ENCODE results near the gene PLK5.

The PLK5 gene

DNA sequence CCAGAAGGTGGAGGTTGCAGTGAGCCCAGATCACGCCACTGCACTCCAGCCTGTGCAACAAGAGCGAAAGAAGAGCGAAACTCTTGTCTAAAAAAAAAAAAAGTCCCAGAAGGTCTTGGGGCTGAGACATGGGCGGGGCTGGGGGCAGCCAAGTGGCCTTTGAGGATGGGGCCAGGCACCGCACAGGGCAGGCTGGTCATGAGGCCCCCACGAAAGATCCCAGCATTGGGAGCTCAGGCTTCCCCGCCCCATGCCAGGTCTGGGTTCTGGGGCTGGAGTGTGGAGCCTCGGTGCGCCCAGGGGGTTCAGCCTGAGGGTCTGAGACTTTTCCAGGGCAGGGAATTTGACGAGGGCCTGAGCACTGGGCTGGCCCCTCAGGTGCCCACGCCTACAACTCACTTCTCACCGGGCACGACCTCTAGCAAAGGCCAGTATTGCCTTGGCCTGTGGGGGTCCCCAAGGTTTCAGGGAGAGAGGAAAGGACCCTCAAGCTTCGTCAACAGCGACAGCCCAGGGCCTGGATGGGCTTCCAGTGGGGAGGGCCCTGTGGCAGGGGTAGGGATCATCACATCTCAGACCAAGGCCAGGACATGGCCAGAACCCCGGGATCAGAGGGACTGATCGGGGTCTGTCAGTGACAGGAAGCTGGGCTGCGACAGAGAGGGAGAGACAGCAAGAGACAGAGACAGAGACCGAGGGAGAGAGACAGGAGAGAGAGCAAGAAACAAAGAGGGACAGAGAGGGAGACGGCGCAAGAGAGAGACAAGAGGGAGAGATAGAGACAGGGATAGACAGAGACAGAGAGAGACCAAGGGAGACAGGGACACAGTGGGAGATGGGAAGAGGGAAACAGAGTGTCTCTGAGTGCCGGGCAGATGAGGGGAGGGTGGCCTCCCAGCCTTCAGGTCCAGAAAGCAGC lies 51.7 kb downstream of the PLK5 start:
- H3K79me2 ChIP-seq (ENCODE audit: insufficient read depth, low read depth): no peaks in the 10 kb centered on the region
- H3K9ac ChIP-seq: no peak overlapping the region
- H3K27me3 ChIP-seq (ENCODE audit: insufficient read depth, low read depth): peaks cover 5% of the 10 kb centered on the region; the same call in 1 of the 2 replicates
- no peak overlapping the region for H3K27ac ChIP-seq
- H4K20me1 ChIP-seq (ENCODE audit: insufficient read depth): no peaks in the 10 kb centered on the region
- H3K4me1 ChIP-seq (ENCODE audit: low read depth, poor library complexity, severe bottlenecking): peaks cover 25% of the 10 kb centered on the region
- no peak overlapping the region for H3K4me2 ChIP-seq
- H3K36me3 ChIP-seq (ENCODE audit: insufficient read depth): no peaks in the 10 kb centered on the region
- no peak overlapping the region for H3K4me3 ChIP-seq (IDR thresholded peaks at IDR 0.05; ENCODE audit: insufficient read depth, low read depth, low read length)
- TF ChIP-seq, protein P1, sequence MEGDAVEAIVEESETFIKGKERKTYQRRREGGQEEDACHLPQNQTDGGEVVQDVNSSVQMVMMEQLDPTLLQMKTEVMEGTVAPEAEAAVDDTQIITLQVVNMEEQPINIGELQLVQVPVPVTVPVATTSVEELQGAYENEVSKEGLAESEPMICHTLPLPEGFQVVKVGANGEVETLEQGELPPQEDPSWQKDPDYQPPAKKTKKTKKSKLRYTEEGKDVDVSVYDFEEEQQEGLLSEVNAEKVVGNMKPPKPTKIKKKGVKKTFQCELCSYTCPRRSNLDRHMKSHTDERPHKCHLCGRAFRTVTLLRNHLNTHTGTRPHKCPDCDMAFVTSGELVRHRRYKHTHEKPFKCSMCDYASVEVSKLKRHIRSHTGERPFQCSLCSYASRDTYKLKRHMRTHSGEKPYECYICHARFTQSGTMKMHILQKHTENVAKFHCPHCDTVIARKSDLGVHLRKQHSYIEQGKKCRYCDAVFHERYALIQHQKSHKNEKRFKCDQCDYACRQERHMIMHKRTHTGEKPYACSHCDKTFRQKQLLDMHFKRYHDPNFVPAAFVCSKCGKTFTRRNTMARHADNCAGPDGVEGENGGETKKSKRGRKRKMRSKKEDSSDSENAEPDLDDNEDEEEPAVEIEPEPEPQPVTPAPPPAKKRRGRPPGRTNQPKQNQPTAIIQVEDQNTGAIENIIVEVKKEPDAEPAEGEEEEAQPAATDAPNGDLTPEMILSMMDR (conservative IDR thresholded peaks at IDR 0.05; ENCODE audit: low read depth, low read length): no peak
- H2AFZ ChIP-seq (ENCODE audit: low read depth): no peak overlapping the region

GRCh38 chr19:1576242-1577089 lies 52.6 kb downstream of the PLK5 start:
- Histone ChIP-seq H4K20me1 (ENCODE audit: insufficient read depth) (no peaks in the 10 kb centered on the region), H3K4me3 (IDR thresholded peaks at IDR 0.05; ENCODE audit: insufficient read depth, low read depth, low read length) (no peak overlapping the region), H3K27ac (no peak overlapping the region), H3K4me1 (ENCODE audit: low read depth, poor library complexity, severe bottlenecking) (peaks cover 25% of the 10 kb centered on the region), H3K9ac (no peak overlapping the region), H3K27me3 (ENCODE audit: insufficient read depth, low read depth) (no peaks in the 10 kb centered on the region), H3K79me2 (ENCODE audit: insufficient read depth, low read depth) (no peaks in the 10 kb centered on the region), H3K36me3 (ENCODE audit: insufficient read depth) (no peaks in the 10 kb centered on the region), H2AFZ (ENCODE audit: low read depth) (no peak overlapping the region), H3K4me2 (no peak overlapping the region)
- TF ChIP-seq, protein P1 (conservative IDR thresholded peaks at IDR 0.05; ENCODE audit: low read depth, low read length): no peak

- Histone ChIP-seq H3K4me3 (IDR thresholded peaks at IDR 0.05; ENCODE audit: insufficient read depth, low read depth, low read length) (no peak overlapping the region), H3K4me1 (ENCODE audit: low read depth, poor library complexity, severe bottlenecking) (peaks cover 25% of the 10 kb centered on the region), H3K4me2 (no peak overlapping the region), H3K9ac (no peak overlapping the region), H3K27ac (no peak overlapping the region), H3K79me2 (ENCODE audit: insufficient read depth, low read depth) (no peaks in the 10 kb centered on the region), H4K20me1 (ENCODE audit: insufficient read depth) (no peaks in the 10 kb centered on the region), H3K27me3 (ENCODE audit: insufficient read depth, low read depth) (no peaks in the 10 kb centered on the region), H2AFZ (ENCODE audit: low read depth) (no peak overlapping the region), H3K36me3 (ENCODE audit: insufficient read depth) (no peaks in the 10 kb centered on the region)
- TF ChIP-seq, protein P1 (conservative IDR thresholded peaks at IDR 0.05; ENCODE audit: low read depth, low read length): no peak
Measured at GRCh38 chr19:1577090-1577928, 53.4 kb downstream of the PLK5 start.
